Caco-2 (cell line): ENCODE results near the gene MAU2. TPM values are rescaled to one million over a fixed set of nuclear protein-coding genes. Genes with fewer than 3 reads are reported as not detected.

ENCODE experiments used
- BruUV-seq: library from RNA; stranded (reverse); fragments of 400-500 nt; replicated peaks from 2 replicates; lab custom pipeline; 2021; lab: Mats Ljungman, UMichigan
- CTCF ChIA-PET: fragments of 300-600 bp; sonication (Branson Sonifier 250); formaldehyde crosslinking; loops from one replicate; lab custom pipeline; 2022; ENCODE audit warnings: antibody characterized with exemption; lab: Charles Lee
- POLR2A ChIA-PET: fragments of 300-600 bp; sonication (Branson Sonifier 250); formaldehyde crosslinking; loops from one replicate; lab custom pipeline; 2022; ENCODE audit warnings: antibody characterized with exemption; lab: Charles Lee
- DNase-seq, 2 experiments: peaks; one replicate each; pipeline versions ENCODE4 v3.0.0 to v3.0.0-alpha.2; 2020 to 2022
- H3K27me3 ChIP-seq: replicated peaks from 2 replicates; pipeline ENCODE4 v1.6.0; 2011; ENCODE audit warnings: low read length; ENCODE audit not compliant: control insufficient read depth, insufficient read depth
- H3K36me3 ChIP-seq: 2 replicates; pipeline ENCODE4 v1.5.1; 2011; ENCODE audit warnings: low read length; ENCODE audit not compliant: control insufficient read depth, insufficient read depth
- H3K4me1 ChIP-seq: fragments of 250-450 bp; sonication (Bioruptor Pico); 2 replicates; pipeline ENCODE4 v1.5.1; 2020; ENCODE audit warnings: mild to moderate bottlenecking
- H3K4me3 ChIP-seq: 2 replicates; pipeline ENCODE4 v1.5.1; 2011; ENCODE audit warnings: low read depth, mild to moderate bottlenecking, control low read depth, low read length
- H3K9me3 ChIP-seq: fragments of 250-450 bp; sonication (Bioruptor Pico); 2 replicates; pipeline ENCODE4 v1.5.1; 2020; ENCODE audit warnings: mild to moderate bottlenecking, moderate library complexity
- H3K27ac Mint-ChIP-seq: one replicate; pipeline ENCODE4 v1.8.0; 2022; ENCODE audit warnings: mixed read lengths; ENCODE audit not compliant: unreplicated experiment
- H3K27me3 Mint-ChIP-seq: one replicate; pipeline ENCODE4 v1.8.0; 2022; ENCODE audit warnings: mixed read lengths; ENCODE audit not compliant: insufficient read depth, unreplicated experiment
- H3K36me3 Mint-ChIP-seq: one replicate; pipeline ENCODE4 v1.8.0; 2022; ENCODE audit warnings: mild to moderate bottlenecking, mixed read lengths; ENCODE audit not compliant: insufficient read depth, unreplicated experiment
- H3K4me1 Mint-ChIP-seq: one replicate; pipeline ENCODE4 v1.8.0; 2022; ENCODE audit warnings: low read depth, mixed read lengths; ENCODE audit not compliant: unreplicated experiment
- H3K4me3 Mint-ChIP-seq: one replicate; pipeline ENCODE4 v1.8.0; 2022; ENCODE audit warnings: mild to moderate bottlenecking, moderate library complexity, mixed read lengths; ENCODE audit not compliant: unreplicated experiment
- H3K9me3 Mint-ChIP-seq: one replicate; pipeline ENCODE4 v1.8.0; 2022; ENCODE audit warnings: mixed read lengths; ENCODE audit not compliant: unreplicated experiment
- intact Hi-C: fragments of 100-400 bp; cut with micrococcal nuclease; formaldehyde crosslinking; loops from one replicate; pipeline ENCODE4 v1.10.0; 2022; ENCODE audit not compliant: unreplicated experiment
- total RNA-seq: library from RNA; stranded (reverse); gene quantifications from 2 replicates; pipeline ENCODE4 v1.2.3, GENCODE V29; 2022
- TF ChIP-seq, protein P1 (sequence below), 2 experiments: fragments of 200-600 bp in 1 of 2; IDR thresholded peaks; 1 replicate in 1 of 2; 2 replicates in 1 of 2; pipeline versions ENCODE4 v1.5.1 to v1.8.0; 2011 to 2022; ENCODE audit warnings: antibody characterized with exemption in 1 of 2, control low read depth in 1 of 2, inconsistent platforms in 1 of 2, low read depth in 1 of 2, low read length in 1 of 2, mild to moderate bottlenecking in 1 of 2, moderate library complexity in 1 of 2; ENCODE audit not compliant: insufficient read depth in 1 of 2, severe bottlenecking in 1 of 2, unreplicated experiment in 1 of 2

The MAU2 gene
- total RNA-seq, 1 experiment from 2014 or later = 51.3 TPM

GRCh38 chr19:19316082-19316481 is 4.5 kb upstream of the MAU2 start:
- Mint-ChIP-seq H3K9me3 (no peaks in the 10 kb centered on the region), H3K4me3 (no peak overlapping the region), H3K4me1 (no peaks in the 10 kb centered on the region), H3K27ac (no peak overlapping the region), H3K36me3 (peaks cover 25% of the 10 kb centered on the region), H3K27me3 (no peaks in the 10 kb centered on the region)
- no peak for DNase-seq
- no peaks in the 10 kb centered on the region for H3K4me1 ChIP-seq
- H3K36me3 ChIP-seq = peaks cover 2% of the 10 kb centered on the region; the same call in 1 of the 2 replicates
- no peaks in the 10 kb centered on the region for H3K9me3 ChIP-seq
- no TSS peak for BruUV-seq
- no peaks in the 10 kb centered on the region for H3K27me3 ChIP-seq
- TF ChIP-seq, protein P1, sequence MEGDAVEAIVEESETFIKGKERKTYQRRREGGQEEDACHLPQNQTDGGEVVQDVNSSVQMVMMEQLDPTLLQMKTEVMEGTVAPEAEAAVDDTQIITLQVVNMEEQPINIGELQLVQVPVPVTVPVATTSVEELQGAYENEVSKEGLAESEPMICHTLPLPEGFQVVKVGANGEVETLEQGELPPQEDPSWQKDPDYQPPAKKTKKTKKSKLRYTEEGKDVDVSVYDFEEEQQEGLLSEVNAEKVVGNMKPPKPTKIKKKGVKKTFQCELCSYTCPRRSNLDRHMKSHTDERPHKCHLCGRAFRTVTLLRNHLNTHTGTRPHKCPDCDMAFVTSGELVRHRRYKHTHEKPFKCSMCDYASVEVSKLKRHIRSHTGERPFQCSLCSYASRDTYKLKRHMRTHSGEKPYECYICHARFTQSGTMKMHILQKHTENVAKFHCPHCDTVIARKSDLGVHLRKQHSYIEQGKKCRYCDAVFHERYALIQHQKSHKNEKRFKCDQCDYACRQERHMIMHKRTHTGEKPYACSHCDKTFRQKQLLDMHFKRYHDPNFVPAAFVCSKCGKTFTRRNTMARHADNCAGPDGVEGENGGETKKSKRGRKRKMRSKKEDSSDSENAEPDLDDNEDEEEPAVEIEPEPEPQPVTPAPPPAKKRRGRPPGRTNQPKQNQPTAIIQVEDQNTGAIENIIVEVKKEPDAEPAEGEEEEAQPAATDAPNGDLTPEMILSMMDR (IDR thresholded peaks at IDR 0.05; ENCODE audit: insufficient read depth in 1 of 2, low read depth in 1 of 2, low read length in 1 of 2, severe bottlenecking in 1 of 2, unreplicated experiment in 1 of 2) = no peak
- POLR2A ChIA-PET = no interaction called here
- intact Hi-C loops = no loop called here
- no peak overlapping the region for H3K4me3 ChIP-seq
- CTCF ChIA-PET = no interaction called here

DNA sequence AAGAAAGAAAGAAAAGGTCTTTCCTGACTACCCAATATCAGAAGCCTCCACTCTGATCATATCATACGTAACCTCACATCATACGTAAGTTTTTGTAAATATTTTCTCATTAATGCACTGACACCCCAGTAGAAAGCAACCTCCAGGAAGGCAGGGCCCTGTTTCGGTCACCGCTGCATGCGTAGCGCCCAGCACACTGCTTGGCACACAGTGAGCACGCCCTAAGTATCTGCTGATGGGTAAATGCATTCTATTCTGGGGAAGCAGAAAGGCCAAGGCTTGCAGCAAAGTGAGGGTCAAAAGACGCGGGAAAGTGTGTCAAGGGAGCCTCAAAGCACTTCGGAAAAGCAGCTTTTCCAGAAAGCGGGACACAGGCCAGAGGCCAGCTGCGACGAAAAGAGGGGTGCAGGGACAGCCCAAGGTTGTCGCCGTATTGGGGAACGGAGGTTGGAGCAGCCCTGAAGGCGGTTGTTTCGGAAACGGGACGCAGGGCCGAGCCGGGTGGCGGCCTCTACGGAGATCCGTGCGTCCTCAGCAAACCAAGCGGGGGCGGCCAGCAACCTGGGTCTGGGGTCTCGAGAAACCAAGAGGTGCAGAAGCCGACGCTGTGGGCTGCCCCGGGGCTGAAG is 783 bp upstream of the MAU2 start:
- BruUV-seq = TSS peak; percentile 60
- peaks cover 28% of the 10 kb centered on the region for H3K36me3 Mint-ChIP-seq
- peak overlapping the region; percentile 77 for H3K4me3 Mint-ChIP-seq
- H3K9me3 Mint-ChIP-seq = no peaks in the 10 kb centered on the region
- no peaks in the 10 kb centered on the region for H3K27me3 Mint-ChIP-seq
- Histone ChIP-seq H3K9me3 (no peaks in the 10 kb centered on the region), H3K27me3 (no peaks in the 10 kb centered on the region), H3K36me3 (peaks cover 2% of the 10 kb centered on the region; the same call in 1 of the 2 replicates), H3K4me3 (peak overlapping the region; percentile 100), H3K4me1 (no peaks in the 10 kb centered on the region; the same call in 1 of the 2 replicates)
- TF ChIP-seq, protein P1 (IDR thresholded peaks at IDR 0.05; ENCODE audit: insufficient read depth in 1 of 2, low read depth in 1 of 2, low read length in 1 of 2, severe bottlenecking in 1 of 2, unreplicated experiment in 1 of 2) = no peak
- POLR2A ChIA-PET = no interaction called here
- intact Hi-C loops = loop anchor here (1.0 to 2.0 kb wide), 2 partner anchors 85 to 127 kb away; partner anchors contain the start of genes BORCS8, GATAD2A and RFXANK
- DNase-seq = no peak
- CTCF ChIA-PET = no interaction called here
- H3K4me1 Mint-ChIP-seq = no peaks in the 10 kb centered on the region
- H3K27ac Mint-ChIP-seq = peak overlapping the region; percentile 91

DNA sequence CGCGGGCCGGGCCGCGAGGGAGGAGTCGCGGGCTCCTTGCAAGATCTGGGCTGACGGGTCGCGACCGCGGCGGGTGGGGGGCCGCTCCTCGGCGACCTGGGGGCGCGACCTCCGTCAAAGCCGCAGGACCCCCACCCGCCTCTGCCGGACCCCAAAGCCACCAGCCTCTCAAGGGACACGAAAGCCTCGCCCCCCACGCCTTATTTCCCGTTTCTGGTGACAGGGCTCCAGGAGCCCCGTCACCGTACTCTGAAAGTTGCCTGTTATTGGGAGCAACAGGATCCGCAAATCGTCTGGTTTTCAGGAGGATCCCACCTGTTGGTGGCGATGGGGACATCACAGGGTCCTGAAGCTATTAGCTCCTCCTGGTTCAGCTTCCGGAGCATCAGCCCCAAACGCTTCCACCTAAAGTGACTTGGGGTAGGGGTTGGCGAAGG is 530 bp downstream of the MAU2 start:
- H3K27me3 Mint-ChIP-seq = no peaks in the 10 kb centered on the region
- intact Hi-C loops = loop anchor here (1.0 to 2.0 kb wide), 3 partner anchors 64 to 169 kb away; partner anchors contain the start of genes BORCS8 and RFXANK
- Histone ChIP-seq H3K36me3 (peaks cover 2% of the 10 kb centered on the region; the same call in 1 of the 2 replicates), H3K4me3 (peak overlapping the region; percentile 100), H3K9me3 (no peaks in the 10 kb centered on the region), H3K4me1 (no peaks in the 10 kb centered on the region; the same call in 1 of the 2 replicates), H3K27me3 (no peaks in the 10 kb centered on the region)
- TF ChIP-seq, protein P1 (IDR thresholded peaks at IDR 0.05; ENCODE audit: insufficient read depth in 1 of 2, low read depth in 1 of 2, low read length in 1 of 2, severe bottlenecking in 1 of 2, unreplicated experiment in 1 of 2) = no peak
- H3K9me3 Mint-ChIP-seq = no peaks in the 10 kb centered on the region
- peaks cover 5% of the 10 kb centered on the region for H3K4me1 Mint-ChIP-seq
- TSS peak; percentile 17 for BruUV-seq
- H3K4me3 Mint-ChIP-seq = peak overlapping the region; percentile 77
- H3K27ac Mint-ChIP-seq = peak overlapping the region; percentile 91
- ChIA-PET POLR2A (no interaction called here), CTCF (interaction anchor here (0.6 to 1.2 kb wide), 2 partner anchors 21 to 1668 kb away, joined by 9 to 10 read pairs; no protein-coding TSS in a partner anchor)
- H3K36me3 Mint-ChIP-seq = peaks cover 34% of the 10 kb centered on the region
- DNase-seq = peak; percentile 43 to 57
